HG02870 (cell line): ENCODE results near the gene ZNF48.

Experiments used
- ATAC-seq: cut with Tn5 transposase; IDR thresholded peaks from one replicate; pipeline ENCODE4 v1.9.1; 2021; ENCODE audit warnings: mild to moderate bottlenecking, moderate library complexity; ENCODE audit not compliant: unreplicated experiment

The ZNF48 gene

GRCh38 chr16:30358577-30358936 is 36.7 kb upstream of the ZNF48 start:
- no peak for ATAC-seq

- no peak for ATAC-seq
Observed at GRCh38 chr16:30358990-30359870, 36.0 kb upstream of the ZNF48 start.

GRCh38 chr16:30359871-30360170 is 35.4 kb upstream of the ZNF48 start:
- ATAC-seq = no peak

GRCh38 chr16:30361180-30361579 is 34.0 kb upstream of the ZNF48 start:
- no peak for ATAC-seq

GRCh38 chr16:30365200-30365599 is 30.0 kb upstream of the ZNF48 start:
- ATAC-seq = no peak

- no peak for ATAC-seq
Observed at GRCh38 chr16:30366511-30366910, 28.7 kb upstream of the ZNF48 start.

- no peak for ATAC-seq
Observed at GRCh38 chr16:30367349-30368009, 27.7 kb upstream of the ZNF48 start.

- ATAC-seq = no peak
Observed at GRCh38 chr16:30368122-30368791, 27.0 kb upstream of the ZNF48 start.

GRCh38 chr16:30368792-30369090 is 26.5 kb upstream of the ZNF48 start:
- no peak for ATAC-seq

GRCh38 chr16:30369091-30369937 is 25.9 kb upstream of the ZNF48 start:
- no peak for ATAC-seq

GRCh38 chr16:30369938-30370455 is 25.2 kb upstream of the ZNF48 start:
- ATAC-seq = peak; percentile 1

- ATAC-seq = peak; percentile 81
Observed at GRCh38 chr16:30370456-30371247, 24.6 kb upstream of the ZNF48 start, which contains the start of gene TBC1D10B. Gene TBC1D10B, minus strand, starts transcription at chr16:30370494. Its CDS starts 311 bp downstream, at chr16:30370183.

GRCh38 chr16:30371248-30371816 is 23.9 kb upstream of the ZNF48 start:
- no peak for ATAC-seq

- no peak for ATAC-seq
Observed at GRCh38 chr16:30372038-30372712, 23.0 kb upstream of the ZNF48 start.

- no peak for ATAC-seq
Observed at GRCh38 chr16:30372725-30373124, 22.5 kb upstream of the ZNF48 start.

- no peak for ATAC-seq
Observed at GRCh38 chr16:30374538-30374937, 20.7 kb upstream of the ZNF48 start, which contains the start of gene MYL11. Gene MYL11, plus strand, starts transcription at chr16:30374802. Its CDS starts 56 bp downstream, at chr16:30374858.

- ATAC-seq = no peak
Observed at GRCh38 chr16:30375864-30376263, 19.4 kb upstream of the ZNF48 start.

- no peak for ATAC-seq
Observed at GRCh38 chr16:30376461-30376902, 18.7 kb upstream of the ZNF48 start.
